PC-9 (cell line): ENCODE results near the gene KRT38. TPM values are rescaled to one million over a fixed set of nuclear protein-coding genes. Genes with fewer than 3 reads are reported as not detected.

Source experiments
- BruUV-seq: library from RNA; stranded (reverse); fragments of 400-500 nt; replicated peaks from 2 replicates; lab custom pipeline; 2021; lab: Mats Ljungman, UMichigan
- CTCF ChIA-PET: fragments of 300-600 bp; sonication (Branson Sonifier 250); formaldehyde crosslinking; loops from one replicate; lab custom pipeline; 2022; ENCODE audit warnings: antibody characterized with exemption; lab: Charles Lee
- POLR2A ChIA-PET: fragments of 300-600 bp; sonication (Branson Sonifier 250); formaldehyde crosslinking; loops from one replicate; lab custom pipeline; 2022; ENCODE audit warnings: antibody characterized with exemption; ENCODE audit not compliant: unreplicated experiment; lab: Charles Lee
- DNase-seq, 2 experiments: peaks; one replicate each; pipeline versions ENCODE4 v3.0.0 to v3.0.0-alpha.2; 2015 to 2022; ENCODE audit warnings: mixed read lengths in 1 of 2
- H2AFZ ChIP-seq: fragments of 200-600 bp; sonication (generic); 2 replicates; pipeline ENCODE4 v1.8.1; 2017; ENCODE audit warnings: antibody characterized with exemption
- H3F3A ChIP-seq: fragments of 200-600 bp; sonication (generic); 2 replicates; pipeline ENCODE4 v1.8.1; 2017; ENCODE audit warnings: antibody characterized with exemption, mild to moderate bottlenecking, low read depth; ENCODE audit not compliant: insufficient read depth
- H3K27ac ChIP-seq: fragments of 200-600 bp; sonication (generic); 2 replicates; pipeline ENCODE4 v1.6.1; 2016; ENCODE audit warnings: mixed run types
- H3K27me3 ChIP-seq: fragments of 200-600 bp; sonication (generic); 2 replicates; pipeline ENCODE4 v1.6.1; 2016; ENCODE audit warnings: low read depth, mixed run types; ENCODE audit not compliant: insufficient read depth
- H3K36me3 ChIP-seq: fragments of 200-600 bp; sonication (generic); 2 replicates; pipeline ENCODE4 v1.6.1; 2016; ENCODE audit warnings: low read depth, mixed run types
- H3K4me1 ChIP-seq: fragments of 200-600 bp; sonication (generic); replicated peaks from 2 replicates; pipeline ENCODE4 v1.6.1; 2016; ENCODE audit warnings: mixed run types; ENCODE audit not compliant: insufficient read depth
- H3K4me2 ChIP-seq: fragments of 200-600 bp; sonication (generic); 2 replicates; pipeline ENCODE4 v1.6.1; 2017; ENCODE audit warnings: mixed run types
- H3K4me3 ChIP-seq: fragments of 200-600 bp; sonication (generic); 2 replicates; pipeline ENCODE4 v1.6.1; 2016; ENCODE audit warnings: mixed run types
- H3K79me2 ChIP-seq: fragments of 200-600 bp; sonication (generic); 2 replicates; pipeline ENCODE4 v1.6.1; 2017; ENCODE audit warnings: low read depth, mixed run types
- H3K9me2 ChIP-seq: fragments of 200-600 bp; sonication (generic); 2 replicates; pipeline ENCODE4 v1.8.1; 2017; ENCODE audit warnings: mild to moderate bottlenecking; ENCODE audit not compliant: insufficient read depth
- H3K9me3 ChIP-seq: fragments of 200-600 bp; sonication (generic); 2 replicates; pipeline ENCODE4 v1.8.1; 2016; ENCODE audit warnings: low read depth; ENCODE audit not compliant: insufficient read depth
- H4K20me1 ChIP-seq: fragments of 200-600 bp; sonication (generic); 2 replicates; pipeline ENCODE4 v1.8.1; 2017; ENCODE audit not compliant: insufficient read depth
- CTCF ChIP-seq: fragments of 200-600 bp; sonication (generic); conservative IDR thresholded peaks from 2 replicates; pipeline ENCODE4 v1.6.1; 2017; ENCODE audit warnings: mixed run types, antibody characterized with exemption, mild to moderate bottlenecking, moderate library complexity
- EZH2 ChIP-seq: fragments of 200-600 bp; sonication (generic); IDR thresholded peaks from 2 replicates; pipeline ENCODE4 v1.8.0; 2017; ENCODE audit warnings: antibody characterized with exemption, low read depth
- intact Hi-C: fragments of 100-400 bp; cut with micrococcal nuclease; formaldehyde crosslinking; loops from one replicate; pipeline ENCODE4 v1.10.0; 2022; ENCODE audit not compliant: unreplicated experiment
- total RNA-seq: library from RNA; stranded (reverse); gene quantifications from 2 replicates; pipeline ENCODE4 v1.2.3, GENCODE V29; 2021

KRT38 gene
- total RNA-seq, 1 experiment from 2014 or later, result not detected

- CTCF ChIA-PET, result no interaction called here
- no peak overlapping the region for H2AFZ ChIP-seq
- POLR2A ChIA-PET, result no interaction called here
- DNase-seq, result no peak
- no peaks in the 10 kb centered on the region for H3K27me3 ChIP-seq
- H3K4me2 ChIP-seq, result no peak overlapping the region
- peaks cover 20% of the 10 kb centered on the region for H3K4me1 ChIP-seq
- H3K79me2 ChIP-seq, result no peaks in the 10 kb centered on the region
- H3K9me2 ChIP-seq, result no peaks in the 10 kb centered on the region
- peaks cover 10% of the 10 kb centered on the region; the same call in 1 of the 2 replicates for H3F3A ChIP-seq
- no peaks in the 10 kb centered on the region for H4K20me1 ChIP-seq
- H3K4me3 ChIP-seq, result no peak overlapping the region
- no peak overlapping the region for H3K27ac ChIP-seq
- no peaks in the 10 kb centered on the region; the same call in 1 of the 2 replicates for H3K9me3 ChIP-seq
- BruUV-seq, result no TSS peak
- TF ChIP-seq EZH2 (no peak), CTCF (no peak)
- intact Hi-C loops, result no loop called here
- no peaks in the 10 kb centered on the region for H3K36me3 ChIP-seq
These were observed 26.8 kb upstream of the KRT38 start for GRCh38 chr17:41467561-41467960.

DNA sequence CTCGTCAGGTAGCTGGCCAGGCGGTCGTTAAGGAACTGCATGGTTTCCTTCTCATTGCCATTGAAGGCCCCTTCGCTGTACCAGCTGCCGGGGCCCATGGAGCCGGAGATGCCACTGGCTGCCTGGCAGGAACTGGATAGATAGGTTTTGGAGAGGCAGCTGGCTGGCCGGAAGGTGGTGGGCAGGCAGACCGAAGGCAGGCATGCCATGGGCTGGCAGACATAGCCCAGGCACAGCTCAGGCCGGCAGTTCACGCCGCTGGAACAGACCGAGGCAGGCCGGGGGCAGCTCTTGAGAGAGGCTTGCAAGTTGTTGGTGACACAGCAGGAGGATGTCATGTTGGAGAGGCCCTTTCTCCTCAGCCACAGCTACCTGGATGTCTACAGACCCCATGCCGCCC is 26.2 kb upstream of the KRT38 start, which contains the start of gene KRT32:
KRT32 (minus strand) TSS at position 399 of the 400 bp plus-strand sequence; CDS start at position 338, 61 bp downstream.
- TF ChIP-seq EZH2 (no peak), CTCF (no peak)
- no peaks in the 10 kb centered on the region for H4K20me1 ChIP-seq
- no peak within 1 kb of the TSS for H3K27ac ChIP-seq
- no peaks in the 10 kb centered on the region for H3K9me2 ChIP-seq
- no peak for DNase-seq
- peaks cover 10% of the 10 kb centered on the region; the same call in 1 of the 2 replicates for H3F3A ChIP-seq
- H3K79me2 ChIP-seq, result no peaks in the 10 kb centered on the region
- H3K36me3 ChIP-seq, result no peaks in the 10 kb centered on the region
- no peak within 1 kb of the TSS for H3K4me2 ChIP-seq
- CTCF ChIA-PET, result no interaction called here
- H3K4me3 ChIP-seq, result no peak within 1 kb of the TSS
- peaks cover 20% of the 10 kb centered on the region for H3K4me1 ChIP-seq
- no peaks in the 10 kb centered on the region; the same call in 1 of the 2 replicates for H3K9me3 ChIP-seq
- BruUV-seq, result no TSS peak
- H2AFZ ChIP-seq, result no peak within 1 kb of the TSS
- intact Hi-C loops, result no loop called here
- no peaks in the 10 kb centered on the region for H3K27me3 ChIP-seq
- POLR2A ChIA-PET, result no interaction called here

GRCh38 chr17:41464682-41465081 is 23.9 kb upstream of the KRT38 start:
- no TSS peak for BruUV-seq
- Histone ChIP-seq H3K4me2 (peak overlapping the region; percentile 45), H3K4me3 (no peak overlapping the region), H3K4me1 (peaks cover 20% of the 10 kb centered on the region), H2AFZ (no peak overlapping the region), H4K20me1 (no peaks in the 10 kb centered on the region), H3K27me3 (no peaks in the 10 kb centered on the region), H3K9me3 (no peaks in the 10 kb centered on the region), H3K27ac (peak overlapping the region; percentile 50), H3K79me2 (no peaks in the 10 kb centered on the region), H3K36me3 (no peaks in the 10 kb centered on the region), H3F3A (peaks cover 10% of the 10 kb centered on the region; the same call in 1 of the 2 replicates), H3K9me2 (no peaks in the 10 kb centered on the region)
- intact Hi-C loops, result no loop called here
- CTCF ChIA-PET, result no interaction called here
- POLR2A ChIA-PET, result interaction anchor here (0.5 to 0.6 kb wide), 3 partner anchors 12 to 839 kb away, joined by 3 to 11 read pairs (median 6); no protein-coding TSS in a partner anchor
- TF ChIP-seq CTCF, result no peak
- peak; percentile 73 to 93 for DNase-seq
